ENCODE measurements around the gene BARHL1. TPM values are rescaled to one million over a fixed set of nuclear protein-coding genes. Genes with fewer than 3 reads are reported as not detected.

The BARHL1 gene
- total and polyA plus RNA-seq, 2 of the 13 experiments (the other 11 are each of a cell fraction or from before 2014, with no cell fraction given), result not detected

DNA sequence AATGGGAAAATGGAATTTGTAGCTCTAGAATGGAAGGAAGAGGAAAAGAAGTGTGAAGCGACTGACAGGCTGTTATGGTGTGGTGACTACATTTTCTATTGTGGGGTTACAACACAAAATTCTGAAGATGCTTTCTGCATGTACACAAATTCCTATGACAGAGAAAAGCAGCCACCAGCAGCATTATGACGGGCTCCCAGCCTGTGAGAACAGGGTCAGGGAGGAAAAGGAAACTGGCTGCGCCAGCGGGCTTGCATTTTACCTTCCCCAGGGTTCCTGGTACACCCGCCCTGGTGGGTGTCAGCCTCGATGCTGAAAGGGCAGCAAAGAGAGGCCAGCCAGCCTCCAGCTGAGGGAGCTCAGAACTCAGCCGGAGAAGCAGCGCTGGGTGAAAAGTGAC lies 46.3 kb downstream of the BARHL1 start:
- TF ChIP-seq, protein P1, sequence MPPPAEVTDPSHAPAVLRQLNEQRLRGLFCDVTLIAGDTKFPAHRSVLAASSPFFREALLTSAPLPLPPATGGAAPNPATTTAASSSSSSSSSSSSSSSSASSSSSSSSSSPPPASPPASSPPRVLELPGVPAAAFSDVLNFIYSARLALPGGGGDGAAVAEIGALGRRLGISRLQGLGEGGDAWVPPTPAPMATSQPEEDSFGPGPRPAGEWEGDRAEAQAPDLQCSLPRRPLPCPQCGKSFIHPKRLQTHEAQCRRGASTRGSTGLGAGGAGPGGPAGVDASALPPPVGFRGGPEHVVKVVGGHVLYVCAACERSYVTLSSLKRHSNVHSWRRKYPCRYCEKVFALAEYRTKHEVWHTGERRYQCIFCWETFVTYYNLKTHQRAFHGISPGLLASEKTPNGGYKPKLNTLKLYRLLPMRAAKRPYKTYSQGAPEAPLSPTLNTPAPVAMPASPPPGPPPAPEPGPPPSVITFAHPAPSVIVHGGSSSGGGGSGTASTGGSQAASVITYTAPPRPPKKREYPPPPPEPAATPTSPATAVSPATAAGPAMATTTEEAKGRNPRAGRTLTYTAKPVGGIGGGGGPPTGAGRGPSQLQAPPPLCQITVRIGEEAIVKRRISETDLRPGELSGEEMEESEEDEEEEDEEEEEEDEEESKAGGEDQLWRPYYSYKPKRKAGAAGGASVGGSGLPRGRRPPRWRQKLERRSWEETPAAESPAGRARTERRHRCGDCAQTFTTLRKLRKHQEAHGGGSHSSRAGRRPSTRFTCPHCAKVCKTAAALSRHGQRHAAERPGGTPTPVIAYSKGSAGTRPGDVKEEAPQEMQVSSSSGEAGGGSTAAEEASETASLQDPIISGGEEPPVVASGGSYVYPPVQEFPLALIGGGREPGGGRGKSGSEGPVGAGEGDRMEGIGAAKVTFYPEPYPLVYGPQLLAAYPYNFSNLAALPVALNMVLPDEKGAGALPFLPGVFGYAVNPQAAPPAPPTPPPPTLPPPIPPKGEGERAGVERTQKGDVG (CRISPR knock-in tag; IDR thresholded peaks at IDR 0.05; ENCODE audit: borderline replicate concordance), result no peak
- TF ChIP-seq ZNF781 (CRISPR knock-in tag; IDR thresholded peaks at IDR 0.05; ENCODE audit: borderline replicate concordance, not compliant biosample characterization) (no peak), DR1 (CRISPR knock-in tag; IDR thresholded peaks at IDR 0.05) (no peak), HES4 (CRISPR knock-in tag; IDR thresholded peaks at IDR 0.05; ENCODE audit: borderline replicate concordance) (no peak), SIN3B (IDR thresholded peaks at IDR 0.05; ENCODE audit: low read length) (no peak), ZNF749 (CRISPR knock-in tag; IDR thresholded peaks at IDR 0.05; ENCODE audit: borderline replicate concordance) (no peak), SP1 (IDR thresholded peaks at IDR 0.05) (no peak), SP1 (CRISPR knock-in tag; IDR thresholded peaks at IDR 0.05) (no peak), ZEB1 (IDR thresholded peaks at IDR 0.05; ENCODE audit: insufficient replicate concordance, low read depth) (no peak), YEATS2 (CRISPR knock-in tag; IDR thresholded peaks at IDR 0.05; ENCODE audit: borderline replicate concordance) (no peak), POLR2AphosphoS5 (IDR thresholded peaks at IDR 0.05; ENCODE audit: low read depth, low read length) (no peak), IKZF4 (CRISPR knock-in tag; IDR thresholded peaks at IDR 0.05; ENCODE audit: borderline replicate concordance, low read depth, not compliant biosample characterization) (no peak), ZNF17 (CRISPR knock-in tag; IDR thresholded peaks at IDR 0.05) (no peak), ZBTB38 (CRISPR knock-in tag; IDR thresholded peaks at IDR 0.05) (no peak)
- TF ChIP-seq, protein P2, sequence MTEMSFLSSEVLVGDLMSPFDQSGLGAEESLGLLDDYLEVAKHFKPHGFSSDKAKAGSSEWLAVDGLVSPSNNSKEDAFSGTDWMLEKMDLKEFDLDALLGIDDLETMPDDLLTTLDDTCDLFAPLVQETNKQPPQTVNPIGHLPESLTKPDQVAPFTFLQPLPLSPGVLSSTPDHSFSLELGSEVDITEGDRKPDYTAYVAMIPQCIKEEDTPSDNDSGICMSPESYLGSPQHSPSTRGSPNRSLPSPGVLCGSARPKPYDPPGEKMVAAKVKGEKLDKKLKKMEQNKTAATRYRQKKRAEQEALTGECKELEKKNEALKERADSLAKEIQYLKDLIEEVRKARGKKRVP (CRISPR knock-in tag; IDR thresholded peaks at IDR 0.05), result no peak
- TF ChIP-seq, protein P3, sequence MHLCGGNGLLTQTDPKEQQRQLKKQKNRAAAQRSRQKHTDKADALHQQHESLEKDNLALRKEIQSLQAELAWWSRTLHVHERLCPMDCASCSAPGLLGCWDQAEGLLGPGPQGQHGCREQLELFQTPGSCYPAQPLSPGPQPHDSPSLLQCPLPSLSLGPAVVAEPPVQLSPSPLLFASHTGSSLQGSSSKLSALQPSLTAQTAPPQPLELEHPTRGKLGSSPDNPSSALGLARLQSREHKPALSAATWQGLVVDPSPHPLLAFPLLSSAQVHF (CRISPR knock-in tag; IDR thresholded peaks at IDR 0.05), result no peak
- TF ChIP-seq, protein P4, sequence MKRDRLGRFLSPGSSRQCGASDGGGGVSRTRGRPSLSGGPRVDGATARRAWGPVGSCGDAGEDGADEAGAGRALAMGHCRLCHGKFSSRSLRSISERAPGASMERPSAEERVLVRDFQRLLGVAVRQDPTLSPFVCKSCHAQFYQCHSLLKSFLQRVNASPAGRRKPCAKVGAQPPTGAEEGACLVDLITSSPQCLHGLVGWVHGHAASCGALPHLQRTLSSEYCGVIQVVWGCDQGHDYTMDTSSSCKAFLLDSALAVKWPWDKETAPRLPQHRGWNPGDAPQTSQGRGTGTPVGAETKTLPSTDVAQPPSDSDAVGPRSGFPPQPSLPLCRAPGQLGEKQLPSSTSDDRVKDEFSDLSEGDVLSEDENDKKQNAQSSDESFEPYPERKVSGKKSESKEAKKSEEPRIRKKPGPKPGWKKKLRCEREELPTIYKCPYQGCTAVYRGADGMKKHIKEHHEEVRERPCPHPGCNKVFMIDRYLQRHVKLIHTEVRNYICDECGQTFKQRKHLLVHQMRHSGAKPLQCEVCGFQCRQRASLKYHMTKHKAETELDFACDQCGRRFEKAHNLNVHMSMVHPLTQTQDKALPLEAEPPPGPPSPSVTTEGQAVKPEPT (CRISPR knock-in tag; IDR thresholded peaks at IDR 0.05; ENCODE audit: low read depth), result no peak
- POLR2A ChIA-PET, result no interaction called here

More for the DNA sequence above, 46.3 kb downstream of the BARHL1 start:
- intact Hi-C loops (cut with micrococcal nuclease; ENCODE audit: unreplicated experiment) (no loop called here), in situ Hi-C loops (cut with HindIII; ENCODE audit: extremely low pct_ligation_motif_present, low pct_unique_long_range_greater_than_20kb) (no loop called here)
- Histone ChIP-seq H3K79me2 (ENCODE audit: insufficient read depth, low read length) (no peaks in the 10 kb centered on the region), H4K20me1 (ENCODE audit: insufficient read depth, low read length) (no peaks in the 10 kb centered on the region), H3K27ac (ENCODE audit: extremely low read length, insufficient read depth, low read length) (no peak overlapping the region), H2AFZ (ENCODE audit: low read length) (no peak overlapping the region), H3K4me2 (ENCODE audit: low read depth, low read length) (no peak overlapping the region), H3K4me1 (ENCODE audit: insufficient read depth, low read length) (peaks cover 9% of the 10 kb centered on the region; the same call in 1 of the 2 replicates), H3K27me3 (ENCODE audit: control insufficient read depth in 1 of 2, insufficient read depth in 2 of 2, low read length in 2 of 2) (no peaks in the 10 kb centered on the region), H3K9me3 (ENCODE audit: low read length) (no peaks in the 10 kb centered on the region), H3K9ac (ENCODE audit: insufficient read depth, low read depth, low read length) (no peak overlapping the region), H3K36me3 (replicated peaks in 1 of 2; ENCODE audit: control insufficient read depth in 1 of 2, insufficient read depth in 2 of 2, low read length in 2 of 2) (peaks cover 12 to 62% of the 10 kb centered on the region in 2 experiments; a peak in 4 of 5 replicates), H3K4me3 (replicated peaks in 1 of 3; ENCODE audit: insufficient read depth in 1 of 3, low read depth in 2 of 3, low read length in 3 of 3) (no peak overlapping the region)
- 99% methylated on average over 8 of the region's 8 CpGs for WGBS (ENCODE audit: low lambda C conversion rate)
- DNase-seq (ENCODE audit: low spot score), result no peak
- FAIRE-seq, result no peak
- no peak for ATAC-seq
- CTCF ChIA-PET (ENCODE audit: low intra/inter-chr PET ratio, low total read pairs), result no interaction called here
- BruUV-seq (replicated peaks), result no TSS peak

Measured in HepG2 (cell line).